Natural killer cell (primary cell): ENCODE data around the gene ADAMTS18. TPM values are rescaled to one million over a fixed set of nuclear protein-coding genes. Genes with fewer than 3 reads are reported as not detected.

Experiments
- ATAC-seq, 3 donors: fragments of 150-1000 bp in 2 of 3; fragments of 200-7000 bp in 1 of 3; cut with Tn5 transposase; 1 replicate in 1 of 3; 2 replicates in 2 of 3; pipeline ENCODE4 v1.10.0; 2021; ENCODE audit warnings: mild to moderate bottlenecking in 2 of 3, moderate library complexity in 2 of 3
- DNase-seq, 2 donors: peaks; one replicate each; pipeline versions ENCODE4 v3.0.0 to v3.0.0-alpha.2; 2013 to 2021; ENCODE audit warnings: mixed read lengths in 1 of 2
- H3K27ac ChIP-seq: one replicate; pipeline ENCODE4 v1.5.1; 2013; ENCODE audit warnings: mild to moderate bottlenecking, low read length
- H3K27me3 ChIP-seq: one replicate; pipeline ENCODE4 v1.6.1; 2013; ENCODE audit warnings: low read length; ENCODE audit not compliant: control insufficient read depth, insufficient read depth
- H3K36me3 ChIP-seq: one replicate; pipeline ENCODE4 v1.6.1; 2013; ENCODE audit warnings: low read length; ENCODE audit not compliant: control insufficient read depth, insufficient read depth
- H3K4me1 ChIP-seq: one replicate; pipeline ENCODE4 v1.6.1; 2013; ENCODE audit warnings: low read length; ENCODE audit not compliant: control insufficient read depth, insufficient read depth
- H3K4me3 ChIP-seq: one replicate; pipeline ENCODE4 v1.5.1; 2013; ENCODE audit warnings: low read length
- H3K9me3 ChIP-seq: one replicate; pipeline ENCODE4 v1.6.1; 2013; ENCODE audit warnings: low read length; ENCODE audit not compliant: control insufficient read depth, insufficient read depth
- H3K27ac Mint-ChIP-seq, 2 donors: one replicate each; pipeline ENCODE4 v1.8.0; 2022; ENCODE audit warnings: mild to moderate bottlenecking in 2 of 2, mixed read lengths in 2 of 2, moderate library complexity in 1 of 2
- H3K27me3 Mint-ChIP-seq, 2 donors: one replicate each; pipeline ENCODE4 v1.8.0; 2022; ENCODE audit warnings: low read depth in 2 of 2, mixed read lengths in 2 of 2
- H3K36me3 Mint-ChIP-seq: one replicate; pipeline ENCODE4 v1.8.0; 2022; ENCODE audit warnings: mixed read lengths
- H3K4me1 Mint-ChIP-seq, 2 donors: one replicate each; pipeline ENCODE4 v1.8.0; 2022; ENCODE audit warnings: mixed read lengths in 2 of 2
- H3K4me3 Mint-ChIP-seq: one replicate; pipeline ENCODE4 v1.8.0; 2022; ENCODE audit warnings: mild to moderate bottlenecking, moderate library complexity, mixed read lengths
- H3K9me3 Mint-ChIP-seq, 2 donors: one replicate each; pipeline ENCODE4 v1.8.0; 2022; ENCODE audit warnings: mixed read lengths in 2 of 2
- WGBS: methylation state at CpG from one replicate; pipeline ENCODE4 v1.1.7; 2013; ENCODE audit warnings: missing lambda C conversion rate; ENCODE audit not compliant: insufficient coverage; 5-methylcytosine and 5-hydroxymethylcytosine counted together
- intact Hi-C: fragments of 100-400 bp; cut with micrococcal nuclease; formaldehyde crosslinking; loops from one replicate; pipeline ENCODE4 v1.14.2; 2022
- total RNA-seq, 4 donors: library from RNA; stranded (reverse); fragments of 120-200 nt in 1 of 4; gene quantifications; one replicate each; pipeline versions ENCODE4 v1.2.3 to v1.2.4, GENCODE V29; 2013 to 2022
- TF ChIP-seq, protein P1 (sequence below): fragments of 200-600 bp; IDR thresholded peaks from one replicate; pipeline ENCODE4 v1.8.0; 2022; ENCODE audit warnings: antibody characterized with exemption

The ADAMTS18 gene
- total RNA-seq, 3 donors from 2014 or later (not counting 1 experiment from before 2014, with no cell fraction given) = not detected

DNA sequence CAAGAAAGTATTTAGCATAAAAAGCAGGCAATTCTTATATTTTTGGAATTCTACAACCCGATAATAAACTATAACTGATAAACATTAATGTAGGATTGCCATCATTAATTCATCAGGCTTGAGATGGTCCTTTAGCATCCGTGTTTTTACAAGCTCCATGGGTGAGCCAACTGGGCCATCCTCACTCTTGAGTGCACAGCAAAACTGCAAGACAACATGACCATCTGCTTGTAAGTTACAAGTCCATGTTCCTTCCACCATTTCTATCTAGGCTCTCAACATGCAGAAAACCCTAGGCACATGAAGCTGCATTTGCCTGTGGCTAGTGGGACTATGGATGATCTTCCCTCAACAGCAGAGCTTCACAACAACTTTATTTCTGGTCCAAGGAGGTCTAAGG, 40.1 kb downstream of the ADAMTS18 start:
- TF ChIP-seq, protein P1, sequence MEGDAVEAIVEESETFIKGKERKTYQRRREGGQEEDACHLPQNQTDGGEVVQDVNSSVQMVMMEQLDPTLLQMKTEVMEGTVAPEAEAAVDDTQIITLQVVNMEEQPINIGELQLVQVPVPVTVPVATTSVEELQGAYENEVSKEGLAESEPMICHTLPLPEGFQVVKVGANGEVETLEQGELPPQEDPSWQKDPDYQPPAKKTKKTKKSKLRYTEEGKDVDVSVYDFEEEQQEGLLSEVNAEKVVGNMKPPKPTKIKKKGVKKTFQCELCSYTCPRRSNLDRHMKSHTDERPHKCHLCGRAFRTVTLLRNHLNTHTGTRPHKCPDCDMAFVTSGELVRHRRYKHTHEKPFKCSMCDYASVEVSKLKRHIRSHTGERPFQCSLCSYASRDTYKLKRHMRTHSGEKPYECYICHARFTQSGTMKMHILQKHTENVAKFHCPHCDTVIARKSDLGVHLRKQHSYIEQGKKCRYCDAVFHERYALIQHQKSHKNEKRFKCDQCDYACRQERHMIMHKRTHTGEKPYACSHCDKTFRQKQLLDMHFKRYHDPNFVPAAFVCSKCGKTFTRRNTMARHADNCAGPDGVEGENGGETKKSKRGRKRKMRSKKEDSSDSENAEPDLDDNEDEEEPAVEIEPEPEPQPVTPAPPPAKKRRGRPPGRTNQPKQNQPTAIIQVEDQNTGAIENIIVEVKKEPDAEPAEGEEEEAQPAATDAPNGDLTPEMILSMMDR = no peak
- peaks cover 18 to 29% of the 10 kb centered on the region in 2 donors for H3K27me3 Mint-ChIP-seq
- Histone ChIP-seq H3K4me3 (no peak overlapping the region), H3K4me1 (no peaks in the 10 kb centered on the region), H3K9me3 (no peaks in the 10 kb centered on the region), H3K27ac (no peak overlapping the region), H3K27me3 (no peaks in the 10 kb centered on the region), H3K36me3 (no peaks in the 10 kb centered on the region)
- ATAC-seq = no peak
- no peaks in the 10 kb centered on the region for H3K9me3 Mint-ChIP-seq
- no peaks in the 10 kb centered on the region for H3K36me3 Mint-ChIP-seq
- no peak overlapping the region for H3K4me3 Mint-ChIP-seq
- no peak overlapping the region for H3K27ac Mint-ChIP-seq
- no peak for DNase-seq
- WGBS = 90% methylated on average over 2 of the region's 2 CpGs
- intact Hi-C loops = no loop called here
- H3K4me1 Mint-ChIP-seq = no peaks in the 10 kb centered on the region

DNA sequence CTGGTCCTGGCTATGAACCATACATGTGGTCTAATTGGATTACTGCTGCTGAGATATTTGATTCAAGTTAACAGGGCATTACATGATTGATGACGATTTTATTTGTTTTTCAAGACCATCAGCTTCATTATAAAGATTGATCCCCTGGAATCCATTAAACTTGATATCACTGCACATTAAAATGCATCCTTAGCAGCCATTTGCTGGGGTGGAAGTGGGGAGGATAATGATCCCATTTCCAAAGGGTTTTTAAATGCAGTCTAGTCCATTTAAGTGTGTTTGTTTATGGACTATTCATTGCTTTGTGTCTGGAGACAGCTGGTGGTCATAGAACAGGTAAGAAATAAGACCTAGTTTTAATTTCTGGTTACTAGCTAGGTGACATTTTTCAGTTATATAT, 40.9 kb downstream of the ADAMTS18 start:
- H3K27ac Mint-ChIP-seq = no peak overlapping the region

DNA sequence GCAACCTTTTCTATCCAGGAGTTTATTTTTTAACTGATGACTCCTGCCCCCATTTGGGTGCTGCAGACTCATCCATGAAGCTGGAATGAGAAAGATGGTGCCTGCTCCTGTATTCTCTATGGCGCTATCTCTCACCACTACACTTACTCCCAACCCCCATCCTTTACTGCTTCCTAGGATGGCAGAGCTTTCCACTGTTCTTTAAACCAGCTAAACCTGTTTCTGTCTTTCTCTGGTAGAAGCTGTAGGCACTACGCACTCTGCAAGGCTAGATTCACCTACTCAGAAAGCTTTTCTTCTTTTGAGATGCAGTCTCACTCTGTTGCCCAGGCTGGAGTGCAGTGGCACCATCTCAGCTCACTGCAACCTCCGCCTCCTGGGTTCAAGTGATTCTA, 47.0 kb downstream of the ADAMTS18 start:
- H3K9me3 ChIP-seq = no peaks in the 10 kb centered on the region
- no peaks in the 10 kb centered on the region for H3K36me3 Mint-ChIP-seq
- no peak for ATAC-seq
- peaks cover 9 to 55% of the 10 kb centered on the region in 2 donors for H3K27me3 Mint-ChIP-seq
- no peak for DNase-seq
- H3K4me3 Mint-ChIP-seq = no peak overlapping the region
- H3K4me1 Mint-ChIP-seq = no peaks in the 10 kb centered on the region
- no peak overlapping the region for H3K4me3 ChIP-seq
- H3K9me3 Mint-ChIP-seq = no peaks in the 10 kb centered on the region
- H3K27me3 ChIP-seq = peaks cover 2% of the 10 kb centered on the region
- no peaks in the 10 kb centered on the region for H3K36me3 ChIP-seq
- H3K4me1 ChIP-seq = no peaks in the 10 kb centered on the region
- no peak overlapping the region for H3K27ac Mint-ChIP-seq
- H3K27ac ChIP-seq = no peak overlapping the region
- intact Hi-C loops = no loop called here
- TF ChIP-seq, protein P1 = no peak
- WGBS = 83% methylated on average over 3 of the region's 3 CpGs

More for the DNA sequence above, 40.9 kb downstream of the ADAMTS18 start:
- no peak for DNase-seq
- WGBS = no CpG with 5 or more reads among the region's 1 CpG
- peaks cover 18 to 26% of the 10 kb centered on the region in 2 donors for H3K27me3 Mint-ChIP-seq
- H3K27me3 ChIP-seq = no peaks in the 10 kb centered on the region
- no peak overlapping the region for H3K4me3 ChIP-seq
- no peak overlapping the region for H3K4me3 Mint-ChIP-seq
- TF ChIP-seq, protein P1 = no peak
- H3K4me1 Mint-ChIP-seq = no peaks in the 10 kb centered on the region
- no peaks in the 10 kb centered on the region for H3K36me3 Mint-ChIP-seq
- H3K9me3 Mint-ChIP-seq = no peaks in the 10 kb centered on the region
- H3K4me1 ChIP-seq = no peaks in the 10 kb centered on the region
- no peak overlapping the region for H3K27ac ChIP-seq
- H3K9me3 ChIP-seq = no peaks in the 10 kb centered on the region
- ATAC-seq = no peak
- intact Hi-C loops = no loop called here
- no peaks in the 10 kb centered on the region for H3K36me3 ChIP-seq
